HG03432 (cell line): ENCODE results near the gene IL17RC.

Experiments used
- ATAC-seq: cut with Tn5 transposase; IDR thresholded peaks from one replicate; pipeline ENCODE4 v1.9.1; 2021; ENCODE audit warnings: mild to moderate bottlenecking, moderate library complexity; ENCODE audit not compliant: unreplicated experiment

IL17RC gene

DNA sequence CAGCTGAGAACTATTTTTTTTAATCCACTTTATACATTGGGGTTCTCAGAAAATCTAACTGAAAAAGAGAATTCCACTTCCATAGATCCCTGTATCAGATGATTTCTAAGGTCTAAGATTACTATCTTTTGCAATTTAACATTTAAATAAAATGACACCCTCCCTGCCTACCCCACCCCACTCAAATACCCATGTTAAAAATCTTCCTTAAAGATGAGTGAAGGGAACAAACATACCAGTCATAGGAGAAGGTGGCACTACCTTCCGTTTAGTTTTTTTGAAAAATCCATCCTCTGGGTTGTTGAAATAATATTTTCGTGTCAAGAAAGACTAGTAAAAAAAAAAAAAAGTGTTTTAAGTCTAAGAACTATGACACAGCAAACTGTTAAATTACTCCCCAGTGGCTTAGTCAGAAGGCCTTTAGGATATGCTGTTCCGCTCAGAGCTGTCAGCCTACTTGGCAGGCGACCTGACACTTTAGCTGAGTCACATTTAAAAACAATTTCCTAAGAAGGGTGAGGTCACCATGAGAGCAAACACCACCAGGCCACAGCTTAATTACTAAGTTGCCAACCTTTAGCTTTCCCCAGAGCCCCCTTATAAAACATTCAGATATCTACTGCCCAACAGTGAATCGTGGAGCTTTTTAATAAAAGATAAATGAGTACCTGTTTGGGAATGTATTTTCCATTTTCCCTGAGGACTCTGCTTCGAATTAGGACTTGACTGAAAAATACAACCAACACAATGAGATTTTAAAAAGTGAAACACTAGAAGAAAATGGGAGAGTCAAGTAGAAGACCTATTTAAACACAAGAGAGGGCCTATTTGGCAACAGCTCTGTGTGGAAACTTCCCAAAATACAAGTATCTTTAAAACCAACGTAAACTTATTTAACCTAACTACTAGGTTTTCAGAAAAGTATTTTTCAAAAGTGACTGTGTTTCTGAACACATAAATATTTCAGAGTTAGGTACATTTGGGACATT, 60.1 kb downstream of the IL17RC start:
- no peak for ATAC-seq

DNA sequence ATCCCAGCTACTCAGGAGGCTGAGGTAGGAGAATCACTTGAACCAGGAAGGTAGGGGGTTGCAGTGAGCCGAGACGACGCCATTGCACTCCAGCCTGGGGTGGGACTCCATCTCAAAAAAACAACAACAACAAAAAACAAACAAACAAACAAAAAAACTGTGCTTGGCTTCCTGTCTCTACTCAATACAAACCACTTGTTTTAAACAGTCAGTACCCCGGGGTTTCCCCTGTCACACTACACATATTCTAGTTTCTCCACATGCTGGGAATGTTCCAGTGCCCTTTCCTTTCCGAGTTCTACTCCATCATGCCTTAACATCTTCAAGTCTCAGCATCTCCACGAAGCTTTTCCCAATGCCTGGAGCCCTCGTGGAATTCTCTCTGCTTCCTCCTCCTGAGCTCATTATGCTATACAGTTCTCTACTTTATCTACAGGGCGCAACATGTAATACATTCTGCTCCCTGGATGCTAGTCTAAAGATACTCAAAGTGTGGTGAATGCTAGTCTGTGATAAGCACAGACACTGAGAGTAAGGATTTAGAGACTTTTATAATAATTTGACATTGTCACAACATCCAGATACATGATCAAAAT, 61.9 kb downstream of the IL17RC start:
- no peak for ATAC-seq

DNA sequence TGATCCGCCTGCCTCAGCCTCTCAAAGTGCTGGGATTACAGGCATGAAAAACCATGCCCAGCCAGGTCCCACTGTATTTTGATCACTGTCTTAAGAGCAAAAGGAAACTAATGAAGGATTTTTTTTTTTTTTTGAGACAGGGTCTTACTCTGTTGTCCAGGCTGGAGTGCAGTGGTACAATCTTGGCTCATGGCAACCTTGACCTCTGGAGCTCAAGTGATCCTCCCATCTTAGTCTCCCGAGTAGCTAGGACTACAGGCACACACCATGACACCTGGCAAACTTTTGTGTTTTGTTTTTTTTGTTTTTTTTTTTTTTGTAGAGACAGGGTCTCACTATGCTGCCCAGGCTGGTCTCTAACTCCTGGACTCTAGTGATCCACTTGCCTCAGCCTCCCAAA, 63.4 kb downstream of the IL17RC start:
- ATAC-seq, result no peak
